ENCODE results near the gene DBI. TPM values are rescaled to one million over a fixed set of nuclear protein-coding genes. Genes with fewer than 3 reads are reported as not detected.

The DBI gene
- 380 to 537 TPM (median 392 TPM) in 5 replicates for total RNA-seq (2022; extraction: Qiagen RNA extraction)

GRCh38 chr2:119366649-119367471 is at the start of gene DBI, which contains the start of gene C2orf76:
Gene DBI, plus strand, starts transcription at chr2:119366977. Its CDS starts 75 bp downstream, at chr2:119367052.
Gene C2orf76, minus strand, starts transcription at chr2:119366834. Its CDS starts 26,875 bp downstream, at chr2:119339959.

Other genes starting within 250 kb of the DBI start
- gene C1QL2, start 208.2 kb upstream of the DBI start, total RNA-seq (2022; extraction: Qiagen RNA extraction), result 0.11 to 0.53 TPM (median 0.31 TPM) in 5 replicates
- 42.5 to 52.2 TPM (median 47.0 TPM) in 5 replicates for gene STEAP3, start 143.1 kb upstream of the DBI start, total RNA-seq (2022; extraction: Qiagen RNA extraction)
- gene C2orf76, start 143 bp upstream of the DBI start, total RNA-seq (2022; extraction: Qiagen RNA extraction), result 10.4 to 15.9 TPM (median 12.1 TPM) in 5 replicates
- 1.4 to 2.6 TPM (median 2.1 TPM) in 5 replicates for gene TMEM37, start 64.9 kb downstream of the DBI start, total RNA-seq (2022; extraction: Qiagen RNA extraction)
- gene SCTR, start 157.5 kb downstream of the DBI start, total RNA-seq (2022; extraction: Qiagen RNA extraction), result not detected in 5 replicates
- 0.22 to 1.0 TPM (median 0.31 TPM) in 5 replicates for gene CFAP221, start 177.5 kb downstream of the DBI start, total RNA-seq (2022; extraction: Qiagen RNA extraction)